SK-N-SH (cell line): ENCODE data around the gene PAF1.

ENCODE experiments used
- POLR2AphosphoS5 ChIP-seq: IDR thresholded peaks from 2 replicates; pipeline ENCODE4 v1.6.1; 2012; ENCODE audit warnings: low read depth, low read length
- REST ChIP-seq: IDR thresholded peaks from 2 replicates; pipeline ENCODE4 v1.6.1; 2012; ENCODE audit warnings: mild to moderate bottlenecking, low read depth, low read length, moderate library complexity

- TF ChIP-seq POLR2AphosphoS5 (no peak), REST (no peak)
Measured at GRCh38 chr19:39350156-39350555, 40.8 kb downstream of the PAF1 start.
